COLO668 (cell line): ENCODE measurements around the gene UBE2F.
"Not testable (repeated sequence)": the region's sequence is repeated elsewhere in the genome, so short reads cannot be mapped to it uniquely, and the experiment has no call there.

ENCODE experiments used
- DNase-seq: peaks from one replicate; lab custom pipeline; 2025; ENCODE audit not compliant: unreplicated experiment; lab: John Stamatoyannopoulos, UW

Gene UBE2F

GRCh38 chr2:237943395-237944094 lies 23.3 kb upstream of the UBE2F start:
- peak; percentile 35 for DNase-seq

- DNase-seq, result no peak
These were observed 22.5 kb upstream of the UBE2F start for GRCh38 chr2:237944302-237944701.

- DNase-seq, result no peak
These were observed 20.4 kb upstream of the UBE2F start for GRCh38 chr2:237946423-237946822.

- not testable (repeated sequence) for DNase-seq
These were observed 15.5 kb upstream of the UBE2F start for GRCh38 chr2:237951354-237951753.

GRCh38 chr2:237951878-237952277 lies 14.9 kb upstream of the UBE2F start:
- no peak for DNase-seq

GRCh38 chr2:237952851-237953250 lies 14.0 kb upstream of the UBE2F start:
- no peak for DNase-seq

GRCh38 chr2:237955640-237956401 lies 11.0 kb upstream of the UBE2F start:
- DNase-seq, result no peak

- no peak for DNase-seq
These were observed 10.4 kb upstream of the UBE2F start for GRCh38 chr2:237956402-237956736.

GRCh38 chr2:237961637-237962036 lies 5.2 kb upstream of the UBE2F start:
- no peak for DNase-seq

GRCh38 chr2:237962432-237963084 lies 4.3 kb upstream of the UBE2F start:
- DNase-seq, result no peak

- DNase-seq, result not testable (repeated sequence)
These were observed 3.3 kb upstream of the UBE2F start for GRCh38 chr2:237963490-237963991.

GRCh38 chr2:237964194-237964577 lies 2.6 kb upstream of the UBE2F start:
- no peak for DNase-seq

GRCh38 chr2:237964578-237965404 lies 2.0 kb upstream of the UBE2F start:
- DNase-seq, result no peak

GRCh38 chr2:237965844-237966243 lies 970 bp upstream of the UBE2F start:
- DNase-seq, result not testable (repeated sequence)

GRCh38 chr2:237966250-237966564 lies 607 bp upstream of the UBE2F start:
- DNase-seq, result no peak

GRCh38 chr2:237967463-237967951 lies 693 bp downstream of the UBE2F start:
- peak; percentile 42 for DNase-seq

- DNase-seq, result no peak
These were observed 1.4 kb downstream of the UBE2F start for GRCh38 chr2:237968048-237968862.

- no peak for DNase-seq
These were observed 4.8 kb downstream of the UBE2F start for GRCh38 chr2:237971661-237972060.

- no peak for DNase-seq
These were observed 5.4 kb downstream of the UBE2F start for GRCh38 chr2:237972211-237972610.

- DNase-seq, result no peak
These were observed 6.1 kb downstream of the UBE2F start for GRCh38 chr2:237972936-237973335.
